SIG-M5 (cell line): ENCODE results near the gene DKKL1.
A peak's percentile ranks its signal among the peaks of the same experiment; 100 is the strongest.
"Not testable (repeated sequence)": the region's sequence is repeated elsewhere in the genome, so short reads cannot be mapped to it uniquely, and the experiment has no call there.

Experiments
- DNase-seq: peaks from one replicate; lab custom pipeline; 2025; lab: John Stamatoyannopoulos, UW

The DKKL1 gene

DNA sequence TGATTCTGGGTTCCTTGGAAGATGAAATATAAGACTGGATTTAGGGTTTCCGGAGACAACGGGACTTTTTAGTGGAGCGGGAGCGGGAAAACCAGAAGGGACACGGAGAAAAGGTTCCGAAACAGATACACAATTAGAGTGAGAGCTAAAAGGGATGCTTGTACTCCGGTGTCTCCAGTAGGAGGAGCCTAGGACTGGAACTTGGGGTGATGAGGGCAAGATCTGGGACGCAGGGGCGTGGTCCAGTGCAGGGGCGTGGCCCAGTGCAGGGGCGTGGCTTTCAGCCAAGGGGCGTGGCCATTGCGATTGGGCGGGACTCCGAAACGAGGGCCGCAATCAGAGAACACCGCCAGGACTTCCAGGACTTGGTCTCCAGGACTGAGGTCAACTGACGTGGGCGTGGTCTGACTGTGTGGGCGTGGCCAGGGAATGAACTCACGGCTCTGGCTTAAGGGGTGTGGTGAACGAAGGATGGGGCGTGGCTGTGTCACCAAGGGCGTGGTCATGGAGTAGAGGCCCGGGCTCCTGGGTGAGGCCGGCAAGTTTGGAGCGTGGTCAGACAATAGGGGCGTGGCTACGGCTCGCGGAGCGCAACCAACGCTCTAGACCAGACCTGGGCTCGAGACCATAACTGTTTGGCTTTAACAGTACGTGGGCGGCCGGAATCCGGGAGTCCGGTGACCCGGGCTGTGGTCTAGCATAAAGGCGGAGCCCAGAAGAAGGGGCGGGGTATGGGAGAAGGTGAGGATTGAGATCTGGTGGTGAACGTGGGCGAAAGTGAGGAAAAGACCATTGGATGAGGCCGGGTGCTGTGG lies at the start of gene DKKL1:
Gene DKKL1, plus strand, starts transcription at position 610 of the 815 bp plus-strand sequence. Its CDS starts 122 bp downstream, at position 732.
- DNase-seq, result no peak

DNA sequence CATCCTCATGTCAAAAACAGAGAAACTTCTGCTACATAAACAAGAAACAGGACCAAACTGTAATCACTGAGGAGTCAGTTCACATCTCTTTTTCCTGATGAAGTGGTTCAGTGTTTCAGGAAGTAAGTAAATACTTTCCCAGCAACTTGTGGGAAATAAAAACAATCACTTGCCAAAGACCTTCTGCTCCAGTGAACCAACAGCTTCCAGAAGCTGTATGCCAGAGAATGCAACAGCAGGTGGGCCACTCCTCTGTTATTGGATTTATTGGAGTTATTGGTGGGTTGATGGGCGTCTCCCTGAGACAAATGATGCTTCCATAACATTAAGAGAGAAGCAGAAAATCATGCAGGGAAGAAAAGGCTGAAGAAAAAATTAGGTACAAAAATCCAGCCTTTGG lies 48.6 kb upstream of the DKKL1 start:
- no peak for DNase-seq

DNA sequence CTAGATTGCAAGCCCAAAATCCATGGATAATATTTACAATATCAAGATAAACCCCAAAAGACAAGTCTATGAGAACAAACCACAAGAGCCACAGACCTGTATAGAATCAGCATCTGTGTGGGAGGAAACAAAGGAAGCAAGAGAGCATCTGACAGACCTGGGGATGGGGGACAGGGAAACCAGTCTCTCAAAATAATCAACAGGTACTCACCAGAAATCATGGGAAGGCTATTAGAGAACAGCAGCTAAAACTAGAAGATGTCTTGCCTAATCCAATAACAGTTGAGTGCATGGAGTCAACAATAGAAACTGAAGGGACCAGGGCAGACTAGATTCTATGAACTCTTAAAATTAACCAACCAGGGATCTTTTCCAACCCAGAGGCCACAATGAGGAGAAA lies 47.4 kb upstream of the DKKL1 start:
- DNase-seq, result no peak

DNA sequence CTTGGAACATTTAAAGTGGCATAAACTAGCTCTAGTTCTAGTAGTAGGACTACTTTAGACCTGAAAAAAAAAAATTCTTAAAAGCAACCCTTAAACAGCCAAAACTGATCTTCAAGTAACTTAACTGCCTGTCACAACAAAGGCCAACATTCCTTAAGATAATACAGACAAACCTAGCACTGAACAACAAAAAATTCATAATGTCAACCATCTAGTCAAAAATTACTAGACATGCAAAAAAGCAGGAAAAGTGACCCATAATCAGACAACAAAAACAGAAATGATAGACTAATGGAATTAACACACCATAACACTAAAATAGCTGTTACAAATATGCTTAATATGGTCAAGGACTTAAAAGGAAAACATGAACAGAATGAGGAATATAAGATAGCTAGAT lies 45.4 kb upstream of the DKKL1 start:
- no peak for DNase-seq

DNA sequence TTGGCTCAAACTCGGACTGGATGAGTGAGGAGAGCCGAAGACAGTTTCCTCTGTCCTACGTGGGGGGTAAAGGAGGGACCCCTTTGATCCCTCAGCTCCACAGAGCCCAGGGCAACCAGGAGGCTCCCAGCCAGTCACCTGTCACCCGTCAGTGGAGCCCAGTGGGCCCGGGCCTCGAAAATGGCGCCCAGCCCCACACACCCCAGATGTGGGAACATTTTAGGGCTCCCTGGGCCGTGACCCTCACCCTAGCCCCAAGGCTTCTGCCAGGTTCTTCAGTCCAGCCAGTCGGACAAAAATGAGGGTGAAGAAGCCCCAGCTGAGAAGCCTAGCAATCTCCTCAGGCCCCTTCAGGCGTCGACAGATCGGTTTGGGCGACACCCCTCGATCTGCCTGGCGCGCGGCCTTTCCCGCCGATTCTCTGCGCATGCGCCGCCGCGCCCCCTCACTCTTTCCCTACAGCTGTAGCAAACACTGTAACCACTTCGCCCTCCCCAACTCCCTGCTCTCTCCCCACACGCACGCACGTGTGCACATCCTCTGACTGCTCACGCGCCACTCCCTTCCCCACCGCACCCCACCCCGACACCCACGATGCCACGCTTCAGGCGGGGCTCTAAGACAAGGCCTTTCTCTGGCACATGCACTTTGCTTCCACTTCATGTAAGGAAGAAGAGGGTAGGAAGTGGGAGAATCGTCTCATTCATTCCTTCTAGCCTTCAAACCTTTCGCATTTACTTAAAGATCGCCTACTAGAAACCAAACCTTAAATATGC lies 38.7 kb upstream of the DKKL1 start, which contains the start of gene SLC6A16:
Gene SLC6A16, minus strand, starts transcription at position 391 of the 776 bp plus-strand sequence. CDS start 13,844 bp downstream, outside the sequence.
- no peak for DNase-seq

DNA sequence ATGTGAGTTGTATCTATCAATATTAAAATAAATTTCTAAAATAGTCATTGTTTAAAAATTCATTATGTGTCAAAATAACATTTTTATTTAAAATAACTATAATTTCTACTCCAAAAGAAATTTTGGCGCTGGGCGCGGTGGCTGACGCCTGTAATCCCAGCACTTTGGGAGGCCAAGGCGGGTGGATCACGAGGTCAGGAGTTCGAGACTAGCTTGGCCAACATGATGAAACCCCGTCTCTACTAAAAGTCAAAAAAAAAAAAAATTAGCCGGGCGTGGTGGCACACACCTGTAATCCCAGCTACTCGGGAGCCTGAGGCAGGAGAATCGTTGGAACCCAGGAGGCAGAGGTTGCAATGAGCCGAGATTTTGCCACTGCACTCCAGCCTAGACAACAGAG lies 37.9 kb upstream of the DKKL1 start:
- DNase-seq, result not testable (repeated sequence)

DNA sequence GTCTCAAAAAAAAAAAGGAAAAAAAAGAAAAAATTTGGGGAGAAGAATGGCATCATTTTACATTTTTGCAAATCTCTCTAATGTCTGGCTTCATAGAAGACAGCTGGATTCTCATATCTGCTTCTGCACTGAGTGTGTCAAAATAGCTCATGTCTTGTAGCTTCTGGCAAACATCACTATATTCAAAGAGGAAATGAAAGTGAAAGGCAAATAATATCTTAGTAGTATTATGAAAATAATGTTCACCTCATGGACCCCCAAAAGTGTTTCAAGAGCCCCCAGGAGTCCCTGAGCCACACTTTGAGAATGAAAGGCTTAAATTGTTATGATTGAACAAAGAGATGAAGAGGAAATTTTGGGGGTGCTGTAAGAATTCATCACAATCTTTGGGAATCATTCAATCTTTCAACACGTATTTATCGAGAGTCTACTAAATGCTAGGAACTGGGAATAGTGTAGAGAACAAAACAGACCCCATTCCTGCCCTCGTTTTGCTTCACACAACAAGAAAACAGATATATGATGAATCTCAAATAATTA lies 37.4 kb upstream of the DKKL1 start:
- DNase-seq, result no peak

DNA sequence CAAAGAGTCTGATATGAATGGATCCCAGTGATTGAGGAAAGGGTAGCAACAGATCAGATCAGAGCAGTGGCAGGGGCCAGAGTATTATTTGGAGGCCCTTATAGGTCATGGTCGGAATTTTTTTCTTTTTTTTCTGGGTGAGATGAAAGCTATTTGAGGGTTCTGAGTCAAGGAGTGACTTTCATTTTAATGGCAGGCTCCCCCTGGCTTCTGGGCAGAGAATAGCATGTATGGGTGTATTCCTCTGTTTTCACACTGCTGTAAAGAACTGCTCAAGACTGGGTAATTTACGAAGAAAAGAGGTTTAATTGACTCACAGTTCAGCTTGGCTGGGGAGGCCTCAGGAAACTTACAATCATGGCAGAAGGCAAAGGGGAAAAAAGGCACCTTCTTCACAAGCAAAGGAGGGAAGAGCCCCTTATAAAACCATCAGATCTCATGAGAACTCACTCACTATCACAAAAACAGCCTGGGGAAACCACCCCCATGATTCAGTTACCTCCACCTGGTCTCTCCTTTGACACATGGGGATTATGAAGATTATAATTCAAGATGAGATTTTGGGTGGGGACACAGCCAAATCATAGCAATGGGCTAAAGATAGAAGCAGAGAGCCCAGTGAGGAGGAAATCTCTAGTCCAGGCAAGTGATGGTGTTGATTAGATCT lies 35.7 kb upstream of the DKKL1 start:
- no peak for DNase-seq

DNA sequence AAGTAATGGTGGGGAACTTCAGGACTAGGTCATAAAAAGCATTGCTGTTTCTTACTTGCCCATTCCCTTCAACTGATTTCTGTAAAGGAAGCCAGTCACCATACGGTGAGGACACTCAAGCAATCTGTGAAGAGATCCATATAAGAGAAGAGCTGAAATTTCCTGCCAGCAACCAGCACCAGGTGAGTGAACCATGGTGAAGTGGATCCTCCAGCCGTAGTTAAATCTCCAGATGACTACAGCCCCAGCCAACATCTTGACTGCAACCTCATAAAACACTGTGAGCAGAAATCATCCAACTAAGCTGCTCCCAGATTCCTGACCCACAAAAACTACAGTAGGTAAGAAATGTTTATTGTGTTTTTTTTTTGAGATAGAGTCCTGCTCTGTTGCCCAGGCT lies 34.9 kb upstream of the DKKL1 start:
- DNase-seq, result no peak

DNA sequence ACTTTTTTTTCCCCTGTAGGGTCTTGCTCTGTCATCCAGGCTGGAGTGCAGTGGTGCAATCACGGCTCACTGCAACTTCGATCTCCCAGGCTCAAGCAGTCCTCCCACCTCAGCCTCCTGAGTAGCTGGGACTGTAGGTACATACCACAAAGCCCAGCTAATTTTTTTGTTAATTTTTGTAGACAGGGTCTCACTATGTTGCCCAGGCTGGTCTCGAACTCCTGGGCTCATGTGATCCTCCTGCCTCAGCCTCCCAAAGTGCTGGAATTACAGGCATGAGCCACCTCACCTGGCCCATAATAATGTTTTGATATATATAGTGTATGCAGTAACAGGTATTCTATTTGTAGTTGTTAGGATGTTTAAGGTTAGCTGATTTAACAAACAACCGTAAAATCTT lies 32.5 kb upstream of the DKKL1 start:
- DNase-seq, result not testable (repeated sequence)

DNA sequence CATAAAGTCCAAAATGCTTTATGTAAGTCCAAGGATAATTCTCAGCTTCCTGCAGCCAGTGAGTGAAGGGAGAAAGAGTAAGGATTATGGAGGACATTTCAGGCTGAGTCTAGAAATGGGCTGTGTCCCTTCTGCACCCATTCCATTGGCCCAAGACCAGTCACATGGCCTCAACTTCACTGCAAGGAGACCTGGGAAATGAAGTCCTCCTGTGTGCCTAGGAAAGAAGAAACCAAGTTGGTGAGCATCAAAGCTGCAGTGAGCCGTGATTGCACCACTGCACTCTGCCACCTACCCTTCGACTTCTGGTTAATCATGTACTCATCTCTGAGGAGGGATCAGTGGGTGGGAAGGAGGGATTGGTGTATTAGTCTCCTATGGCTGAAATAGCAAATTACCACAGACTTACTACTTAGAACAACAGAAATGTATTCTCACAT lies 32.0 kb upstream of the DKKL1 start:
- peak; percentile 37 for DNase-seq

DNA sequence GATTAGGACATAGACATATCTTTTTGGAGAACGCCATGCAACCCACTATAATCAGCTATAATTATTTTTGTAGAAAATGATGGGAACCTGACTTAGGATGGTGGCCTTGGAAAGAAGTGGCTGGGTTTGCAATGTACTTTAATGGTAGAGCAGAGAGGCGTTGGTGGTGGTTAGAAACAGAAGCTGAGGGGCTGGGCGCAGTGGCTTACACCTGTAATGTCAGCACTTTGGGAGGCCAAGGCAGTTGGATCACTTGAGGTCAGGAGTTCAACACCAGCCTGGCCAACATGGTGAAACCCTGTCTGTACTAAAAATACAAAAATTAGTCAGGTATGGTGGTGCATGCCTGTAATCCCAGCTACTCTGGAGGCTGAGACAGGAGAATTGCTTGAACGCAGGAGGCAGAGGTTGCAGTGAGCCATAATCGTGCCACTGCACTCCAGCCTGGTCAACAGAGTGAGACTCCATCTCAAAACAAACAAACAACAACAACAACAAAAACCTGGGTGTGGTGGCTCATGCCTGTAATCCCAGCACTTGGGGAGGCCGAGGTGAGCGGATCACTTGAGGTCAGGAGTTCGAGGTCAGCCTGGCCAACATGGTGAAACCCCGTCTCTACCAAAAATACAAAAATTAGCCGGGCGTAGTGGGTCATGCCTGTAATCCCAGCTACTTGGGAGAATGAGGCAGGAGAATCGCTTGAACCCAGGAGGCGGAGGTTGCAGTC lies 30.8 kb upstream of the DKKL1 start:
- DNase-seq, result not testable (repeated sequence)

DNA sequence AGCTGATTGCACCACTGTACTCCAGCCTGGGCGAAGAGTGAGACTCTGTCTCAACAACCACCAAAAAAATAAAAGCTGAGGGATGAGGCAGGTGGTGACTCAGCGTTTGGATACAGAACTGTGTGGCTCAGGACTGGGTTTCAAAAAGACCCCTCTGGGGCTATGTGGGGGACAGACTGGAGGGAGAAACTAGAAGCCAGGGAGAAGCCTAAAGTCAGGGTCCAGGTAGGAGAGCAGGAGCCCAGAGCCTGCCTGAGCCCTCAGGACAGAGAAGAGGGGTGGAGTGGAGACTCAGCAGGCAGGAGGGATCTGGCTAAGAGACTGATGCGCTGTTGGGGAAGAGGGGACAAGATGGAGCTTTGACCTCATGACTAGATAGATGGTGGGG lies 30.3 kb upstream of the DKKL1 start:
- DNase-seq, result no peak

DNA sequence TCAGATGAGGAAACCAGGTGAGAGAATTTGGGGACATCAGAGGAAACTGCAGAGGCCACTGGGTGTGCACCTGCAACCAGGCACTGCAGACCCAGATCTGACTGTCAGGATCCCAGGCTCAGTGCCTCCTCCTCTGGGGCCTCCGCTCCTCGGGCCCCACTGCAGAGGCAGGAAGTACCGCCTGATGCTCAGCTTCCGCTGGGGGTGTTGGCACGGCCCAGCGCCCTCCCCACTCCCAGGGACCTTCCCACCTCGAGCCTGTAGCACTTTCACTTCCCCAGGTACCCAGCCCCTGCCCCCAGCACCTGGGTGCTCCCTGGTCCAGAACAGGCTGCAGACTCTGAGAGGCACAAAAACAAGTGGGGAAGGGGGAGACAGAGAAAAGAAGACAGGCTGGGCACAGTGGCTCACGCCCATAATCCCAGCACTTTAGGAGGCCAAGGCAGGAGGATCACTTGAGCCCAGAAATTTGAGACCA lies 29.8 kb upstream of the DKKL1 start:
- DNase-seq, result no peak

DNA sequence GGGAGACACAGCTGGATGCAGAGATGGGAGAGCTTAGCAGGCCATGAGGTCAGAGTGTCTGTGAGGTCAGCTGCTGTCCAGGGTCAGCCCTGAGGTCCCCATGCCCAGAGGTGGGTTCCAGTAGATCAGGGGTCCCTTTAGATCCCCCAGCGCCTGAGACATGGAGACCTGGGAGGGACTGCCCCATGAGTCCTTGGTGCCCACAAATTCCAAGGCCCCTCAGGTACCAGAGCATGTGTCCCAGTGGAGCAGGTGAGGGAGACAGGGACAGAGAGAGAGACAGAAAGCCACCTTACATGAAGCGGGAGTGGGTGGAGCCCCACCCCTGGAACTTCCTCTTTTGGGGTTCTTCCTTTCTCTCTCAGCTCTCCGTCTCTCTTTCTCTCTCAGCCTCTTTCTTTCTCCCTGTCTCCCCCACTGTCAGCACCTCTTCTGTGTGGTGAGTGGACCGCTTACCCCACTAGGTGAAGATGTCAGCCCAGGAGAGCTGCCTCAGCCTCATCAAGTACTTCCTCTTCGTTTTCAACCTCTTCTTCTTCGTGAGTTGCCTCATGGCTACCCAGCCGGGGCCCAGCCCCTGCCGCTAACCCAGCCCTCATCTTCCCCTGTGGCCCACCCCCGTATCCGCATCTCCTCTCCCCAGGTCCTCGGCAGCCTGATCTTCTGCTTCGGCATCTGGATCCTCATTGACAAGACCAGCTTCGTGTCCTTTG lies 28.4 kb upstream of the DKKL1 start, which contains the start of gene CD37:
Gene CD37, plus strand, starts transcription at position 336 of the 713 bp plus-strand sequence. Its CDS starts 135 bp downstream, at position 471.
- no peak for DNase-seq

DNA sequence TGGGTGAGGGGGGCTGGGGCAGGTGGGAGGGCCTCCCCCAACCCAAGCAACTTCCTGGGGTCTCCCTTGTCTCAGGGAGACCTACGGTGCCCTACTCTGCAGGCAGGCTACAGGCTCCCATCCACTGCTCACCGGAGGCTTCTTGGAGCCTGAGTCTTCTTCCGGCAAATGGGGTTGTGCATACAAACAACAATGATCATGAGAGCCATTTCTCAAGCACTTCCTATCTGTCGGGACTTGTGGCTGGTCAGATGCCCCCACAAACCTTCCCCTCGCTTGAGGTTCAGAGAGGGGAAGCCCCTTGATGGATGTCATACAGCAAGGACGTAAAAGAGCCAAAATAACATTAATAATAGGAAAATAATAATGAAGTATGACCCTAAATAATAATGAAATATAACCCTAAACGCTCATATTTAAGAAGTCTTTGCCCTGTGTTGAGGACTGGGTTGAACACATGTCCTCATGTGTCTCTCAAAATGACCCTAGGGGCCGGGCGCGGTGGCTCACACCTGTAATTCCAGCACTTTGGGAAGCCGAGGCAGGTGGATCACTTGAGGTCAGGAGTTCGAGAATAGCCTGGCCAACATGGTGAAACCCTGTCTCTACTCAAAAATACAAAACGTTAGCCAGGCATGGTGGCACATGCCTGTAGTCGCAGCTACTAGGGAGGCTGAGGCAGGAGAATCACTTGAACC lies 27.7 kb upstream of the DKKL1 start:
- no peak for DNase-seq

DNA sequence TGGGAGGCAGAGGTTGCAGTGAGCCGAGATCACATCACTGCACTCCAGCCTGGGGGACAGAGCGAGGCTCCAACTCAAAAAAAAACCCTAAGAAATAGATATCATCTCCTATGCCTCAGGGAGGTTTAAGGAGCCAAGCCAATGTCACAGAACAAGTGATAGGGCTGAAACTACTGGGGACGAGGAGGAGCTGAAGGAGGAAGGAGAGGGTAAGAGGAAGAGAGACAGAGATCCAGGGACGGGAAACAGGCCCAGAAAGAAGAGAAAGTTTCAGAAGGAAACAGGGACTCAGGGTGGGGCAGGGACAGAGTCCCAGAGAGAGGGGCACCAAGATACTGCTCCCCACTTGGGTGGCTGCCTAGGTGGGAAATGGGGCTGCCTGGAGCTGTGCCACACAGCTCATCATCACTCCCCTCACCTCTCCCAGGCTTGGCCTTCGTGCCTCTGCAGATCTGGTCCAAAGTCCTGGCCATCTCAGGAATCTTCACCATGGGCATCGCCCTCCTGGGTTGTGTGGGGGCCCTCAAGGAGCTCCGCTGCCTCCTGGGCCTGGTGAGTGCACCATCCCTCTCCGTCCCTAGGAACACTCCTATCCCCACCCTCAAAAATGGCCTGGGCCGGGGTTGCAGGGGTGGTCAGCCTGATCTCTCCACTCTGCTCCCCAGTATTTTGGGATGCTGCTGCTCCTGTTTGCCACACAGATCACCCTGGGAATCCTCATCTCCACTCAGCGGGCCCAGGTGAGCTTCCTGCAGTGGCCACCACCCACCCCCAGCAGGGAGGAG lies 27.0 kb upstream of the DKKL1 start:
- no peak for DNase-seq

DNA sequence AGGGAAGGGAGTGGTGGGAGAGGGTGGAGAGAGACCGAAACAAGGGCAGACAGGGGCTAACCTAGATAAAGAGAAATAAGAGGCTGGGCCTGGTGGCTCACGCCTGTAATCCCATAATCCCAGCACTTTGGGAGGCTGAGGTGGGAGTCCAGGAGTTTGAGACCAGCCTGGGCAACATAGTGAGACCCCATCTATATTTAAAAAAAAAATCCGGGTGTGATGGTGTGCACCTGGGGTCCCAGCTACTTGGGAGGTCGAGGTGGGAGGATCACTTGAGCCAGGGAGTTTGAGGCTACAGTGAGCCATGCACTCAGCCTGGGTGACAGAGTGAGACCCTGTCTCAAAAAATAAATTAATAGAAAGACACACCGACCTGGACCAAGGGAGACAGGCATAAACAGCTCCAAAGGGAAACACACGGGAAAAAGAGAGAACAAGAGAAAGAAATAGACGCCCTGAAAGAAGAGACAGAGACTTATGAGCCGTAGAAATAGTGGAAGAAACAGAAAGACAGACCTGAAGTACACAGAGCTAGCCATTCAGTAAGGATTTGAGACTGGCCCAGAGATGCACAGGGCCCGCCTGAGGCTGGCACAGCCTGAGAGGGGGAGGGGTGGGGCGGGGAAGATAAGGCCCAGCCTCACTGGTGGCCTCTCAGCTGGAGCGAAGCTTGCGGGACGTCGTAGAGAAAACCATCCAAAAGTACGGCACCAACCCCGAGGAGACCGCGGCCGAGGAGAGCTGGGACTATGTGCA lies 26.2 kb upstream of the DKKL1 start:
- DNase-seq, result no peak
